Spleen (tissue), 11 donors: ENCODE measurements around the gene PEX5L. TPM values are rescaled to one million over a fixed set of nuclear protein-coding genes. Genes with fewer than 3 reads are reported as not detected.

Experiments
- DNase-seq: peaks from one replicate; pipeline ENCODE4 v3.0.0-alpha.2; 2020
- H3K27ac ChIP-seq, 8 donors: fragments of 200-600 bp; sonication (generic) in 7 of 8; 1 replicate in 4 of 8; 2 replicates in 4 of 8; pipeline versions ENCODE4 v1.5.0 to v1.8.0; 2016 to 2021; ENCODE audit warnings: inconsistent platforms in 4 of 8, mild to moderate bottlenecking in 4 of 8, moderate library complexity in 1 of 8
- H3K27me3 ChIP-seq, 7 donors: fragments of 200-600 bp; sonication (generic) in 6 of 7; replicated peaks in 1 of 7; 1 replicate in 4 of 7; 2 replicates in 3 of 7; pipeline versions ENCODE4 v1.5.0 to v1.8.0; 2016 to 2021; ENCODE audit warnings: inconsistent platforms in 3 of 7, mild to moderate bottlenecking in 1 of 7
- H3K36me3 ChIP-seq, 6 donors: fragments of 200-600 bp; sonication (generic) in 5 of 6; 1 replicate in 4 of 6; 2 replicates in 2 of 6; pipeline versions ENCODE4 v1.5.0 to v1.8.0; 2016 to 2021; ENCODE audit warnings: inconsistent platforms in 2 of 6
- H3K4me1 ChIP-seq, 6 donors: fragments of 200-600 bp; sonication (generic) in 5 of 6; 1 replicate in 3 of 6; 2 replicates in 3 of 6; pipeline versions ENCODE4 v1.5.0 to v1.8.0; 2016 to 2021; ENCODE audit warnings: inconsistent platforms in 3 of 6
- H3K4me3 ChIP-seq, 8 donors: fragments of 200-600 bp; sonication (generic) in 7 of 8; 1 replicate in 4 of 8; 2 replicates in 4 of 8; pipeline versions ENCODE4 v1.5.0 to v1.8.0; 2016 to 2021; ENCODE audit warnings: inconsistent platforms in 4 of 8, mild to moderate bottlenecking in 4 of 8, moderate library complexity in 2 of 8
- H3K9me3 ChIP-seq, 8 donors: fragments of 200-600 bp; sonication (generic) in 7 of 8; 1 replicate in 4 of 8; 2 replicates in 4 of 8; pipeline versions ENCODE4 v1.5.0 to v1.8.0; 2016 to 2021; ENCODE audit warnings: inconsistent platforms in 4 of 8
- CTCF ChIP-seq, 11 experiments: fragments of 200-600 bp in 7 of 11; fragments of 450-650 bp in 4 of 11; sonication (generic) in 4 of 11; IDR thresholded peaks in 8 of 11; conservative IDR thresholded peaks in 3 of 11; 1 replicate in 7 of 11; 2 replicates in 4 of 11; pipeline versions ENCODE4 v1.4.0 to v1.8.0; 2016 to 2021; ENCODE audit warnings: antibody characterized with exemption in 11 of 11, inconsistent platforms in 4 of 11, mild to moderate bottlenecking in 1 of 11
- POLR2A ChIP-seq, 3 donors: fragments of 450-650 bp; IDR thresholded peaks; one replicate each; pipeline ENCODE4 v1.5.1; 2017; ENCODE audit warnings: antibody characterized with exemption in 3 of 3, mild to moderate bottlenecking in 1 of 3
- POLR2AphosphoS5 ChIP-seq, 3 donors: sonication (generic); formaldehyde crosslinking; IDR thresholded peaks; one replicate each; pipeline ENCODE4 v1.5.1; 2017; ENCODE audit warnings: antibody characterized with exemption in 3 of 3
- WGBS, 5 donors: extraction: QIAGEN DNeasy Blood & Tissue Kit in 3 of 5; methylation state at CpG; one replicate each; pipeline versions ENCODE4 v1.1.5 to v1.1.7; 2013 to 2018; 5-methylcytosine and 5-hydroxymethylcytosine counted together
- intact Hi-C: fragments of 100-400 bp; cut with DNase I; formaldehyde crosslinking; loops from one replicate; pipeline ENCODE4 v1.15.0; 2023; ENCODE audit warnings: low total_unique reads
- polyA plus RNA-seq, 3 donors: library from polyadenylated mRNA; stranded (reverse); fragments of 200-250 nt; gene quantifications; one replicate each; pipeline ENCODE4 v1.2.1, GENCODE V29; 2013
- total RNA-seq, 7 donors: library from RNA; depleted of rRNA in 3 of 7; stranded (reverse); fragments of >200 nt in 3 of 7; fragmentation: NEBNext Ultra II Directional in 4 of 7; extraction: Animal tissue kit (Norgen Biotek cat#: 25700) in 4 of 7; gene quantifications; one replicate each; pipeline versions ENCODE4 v1.1.0 to v1.2.1, GENCODE V29; 2016 to 2021
- donor health status: healthy with polysubstance abuse.
- donor health status: DM: no; HTN: no; CAD: no; lungs with moderate emphysema.
- donor health status: DM: no; HTN: no; CAD: no.
- donor health status: Bipolar disorder and iron deficiency.
- donor health status: healthy.
- donor health status: DM: no; HTN: no; CAD: no.
- donor health status: DM: yes; HTN: yes; CAD: no.

PEX5L gene
- total and polyA plus RNA-seq, 10 donors: under 0.01 to 0.55 (median 0.02) TPM; not detected in 7

GRCh38 chr3:179977356-179977755 lies 59.4 kb downstream of the PEX5L start:
- Histone ChIP-seq H3K4me1 (no peaks in the 10 kb centered on the region), H3K9me3 (no peaks in the 10 kb centered on the region), H3K27ac (no peak overlapping the region), H3K27me3 (peaks cover 0 to 11% (median 0%) of the 10 kb centered on the region in 7 donors), H3K36me3 (no peaks in the 10 kb centered on the region), H3K4me3 (no peak overlapping the region)
- intact Hi-C loops: no loop called here
- DNase-seq: no peak
- 52 to 87% (median 71%) methylated on average over 3 of the region's 3 CpGs for WGBS, 5 donors
- no peak for TF ChIP-seq CTCF (IDR thresholded peaks at IDR 0.05 in 8 of 11, conservative IDR thresholded peaks at IDR 0.05 in 3 of 11)
- TF ChIP-seq POLR2AphosphoS5 (IDR thresholded peaks at IDR 0.05): no peak
- no peak for TF ChIP-seq POLR2A (IDR thresholded peaks at IDR 0.05)

GRCh38 chr3:179973931-179974361 lies 62.8 kb downstream of the PEX5L start:
- TF ChIP-seq CTCF (IDR thresholded peaks at IDR 0.05 in 8 of 11, conservative IDR thresholded peaks at IDR 0.05 in 3 of 11) (no peak), POLR2AphosphoS5 (IDR thresholded peaks at IDR 0.05) (no peak), POLR2A (IDR thresholded peaks at IDR 0.05) (no peak)
- Histone ChIP-seq H3K9me3 (no peaks in the 10 kb centered on the region), H3K27me3 (peaks cover 0 to 11% (median 0%) of the 10 kb centered on the region in 7 donors), H3K36me3 (no peaks in the 10 kb centered on the region), H3K27ac (no peak overlapping the region), H3K4me3 (no peak overlapping the region), H3K4me1 (no peaks in the 10 kb centered on the region)
- no peak for DNase-seq
- intact Hi-C loops: no loop called here
- 44 to 49% (median 46%) methylated on average over 4 of the region's 4 CpGs for WGBS, 5 donors

- Histone ChIP-seq H3K9me3 (no peaks in the 10 kb centered on the region), H3K27me3 (peaks cover 0 to 11% (median 0%) of the 10 kb centered on the region in 7 donors), H3K4me3 (no peak overlapping the region), H3K27ac (no peak overlapping the region), H3K4me1 (no peaks in the 10 kb centered on the region), H3K36me3 (no peaks in the 10 kb centered on the region)
- TF ChIP-seq POLR2A (IDR thresholded peaks at IDR 0.05) (no peak), POLR2AphosphoS5 (IDR thresholded peaks at IDR 0.05) (no peak), CTCF (IDR thresholded peaks at IDR 0.05 in 8 of 11, conservative IDR thresholded peaks at IDR 0.05 in 3 of 11) (no peak)
- intact Hi-C loops: no loop called here
- DNase-seq: no peak
- 86 to 91% (median 88%) methylated on average over 2 of the region's 2 CpGs for WGBS, 5 donors
Measured at GRCh38 chr3:179972881-179973423, 63.8 kb downstream of the PEX5L start.

- Histone ChIP-seq H3K27ac (no peak overlapping the region), H3K9me3 (no peaks in the 10 kb centered on the region), H3K4me3 (no peak overlapping the region), H3K36me3 (no peaks in the 10 kb centered on the region), H3K4me1 (no peaks in the 10 kb centered on the region), H3K27me3 (peaks cover 0 to 19% (median 0%) of the 10 kb centered on the region in 7 donors)
- TF ChIP-seq CTCF (IDR thresholded peaks at IDR 0.05 in 8 of 11, conservative IDR thresholded peaks at IDR 0.05 in 3 of 11) (no peak), POLR2A (IDR thresholded peaks at IDR 0.05) (no peak), POLR2AphosphoS5 (IDR thresholded peaks at IDR 0.05) (no peak)
- intact Hi-C loops: no loop called here
- WGBS, 5 donors: 67 to 89% (median 82%) methylated on average over 3 of the region's 3 CpGs
- no peak for DNase-seq
Measured at GRCh38 chr3:179971280-179971679, 65.5 kb downstream of the PEX5L start.
